Measurements from ENCODE around the gene PRR14L.
A peak's percentile ranks its signal among the peaks of the same experiment; 100 is the strongest.

Gene PRR14L

GRCh38 chr22:31737932-31738331 lies 12.0 kb downstream of the PRR14L start:
- no peak for DNase-seq (ENCODE audit: low read depth)
- TF ChIP-seq CTCF (IDR thresholded peaks at IDR 0.05; ENCODE audit: low read depth, low read length) (no peak), MYC (IDR thresholded peaks at IDR 0.05; ENCODE audit: low read depth, low read length) (no peak), MAX (IDR thresholded peaks at IDR 0.05; ENCODE audit: low read depth, low read length) (no peak), POLR2A (IDR thresholded peaks at IDR 0.05; ENCODE audit: extremely low read depth, insufficient read length) (no peak)
- no peak overlapping the region for H3K4me3 ChIP-seq (ENCODE audit: low read depth, low read length)

- TF ChIP-seq MYC (IDR thresholded peaks at IDR 0.05; ENCODE audit: low read depth, low read length), result no peak
- TF ChIP-seq POLR2A (IDR thresholded peaks at IDR 0.05; ENCODE audit: extremely low read depth, insufficient read length), result no peak
- H3K4me3 ChIP-seq (ENCODE audit: low read depth, low read length), result no peak overlapping the region
- no peak for DNase-seq (ENCODE audit: low read depth)
These were observed 13.5 kb downstream of the PRR14L start for GRCh38 chr22:31736458-31736857.

GRCh38 chr22:31734512-31734911 lies 15.4 kb downstream of the PRR14L start:
- DNase-seq (ENCODE audit: low read depth), result no peak
- H3K4me3 ChIP-seq (ENCODE audit: low read depth, low read length), result no peak overlapping the region
- TF ChIP-seq MYC (IDR thresholded peaks at IDR 0.05; ENCODE audit: low read depth, low read length) (no peak), POLR2A (IDR thresholded peaks at IDR 0.05; ENCODE audit: extremely low read depth, insufficient read length) (no peak), CTCF (IDR thresholded peaks at IDR 0.05; ENCODE audit: low read depth, low read length) (no peak), MAX (IDR thresholded peaks at IDR 0.05; ENCODE audit: low read depth, low read length) (no peak)

- TF ChIP-seq MAX (IDR thresholded peaks at IDR 0.05; ENCODE audit: low read depth, low read length), result no peak
- TF ChIP-seq POLR2A (IDR thresholded peaks at IDR 0.05; ENCODE audit: extremely low read depth, insufficient read length), result no peak
- no peak for TF ChIP-seq CTCF (IDR thresholded peaks at IDR 0.05; ENCODE audit: low read depth, low read length)
- no peak for TF ChIP-seq MYC (IDR thresholded peaks at IDR 0.05; ENCODE audit: low read depth, low read length)
- no peak for DNase-seq (ENCODE audit: low read depth)
- no peak overlapping the region for H3K4me3 ChIP-seq (ENCODE audit: low read depth, low read length)
These were observed 16.3 kb downstream of the PRR14L start for GRCh38 chr22:31733580-31734079.

- H3K4me3 ChIP-seq (ENCODE audit: low read depth, low read length), result no peak overlapping the region
- DNase-seq (ENCODE audit: low read depth), result no peak
- TF ChIP-seq MYC (IDR thresholded peaks at IDR 0.05; ENCODE audit: low read depth, low read length), result no peak
- TF ChIP-seq POLR2A (IDR thresholded peaks at IDR 0.05; ENCODE audit: extremely low read depth, insufficient read length), result no peak
- no peak for TF ChIP-seq CTCF (IDR thresholded peaks at IDR 0.05; ENCODE audit: low read depth, low read length)
- TF ChIP-seq MAX (IDR thresholded peaks at IDR 0.05; ENCODE audit: low read depth, low read length), result no peak
These were observed 17.7 kb downstream of the PRR14L start for GRCh38 chr22:31732089-31732829.

- DNase-seq (ENCODE audit: low read depth), result no peak
- H3K4me3 ChIP-seq (ENCODE audit: low read depth, low read length), result no peak overlapping the region
- TF ChIP-seq CTCF (IDR thresholded peaks at IDR 0.05; ENCODE audit: low read depth, low read length), result peak; percentile 23
- no peak for TF ChIP-seq POLR2A (IDR thresholded peaks at IDR 0.05; ENCODE audit: extremely low read depth, insufficient read length)
These were observed 19.6 kb downstream of the PRR14L start for GRCh38 chr22:31730344-31730711.

Data from NB4 (cell line).